ENCODE measurements around the gene RBM19. TPM values are rescaled to one million over a fixed set of nuclear protein-coding genes. Genes with fewer than 3 reads are reported as not detected.

The RBM19 gene
- total RNA-seq, 1 donor from 2014 or later: 13.5 TPM

GRCh38 chr12:113837528-113838296 lies 128.4 kb downstream of the RBM19 start:
- ATAC-seq (no peak), DNase-seq (ENCODE audit: low spot score) (no peak)

GRCh38 chr12:113837084-113837483 lies 129.0 kb downstream of the RBM19 start:
- DNase-seq (ENCODE audit: low spot score): no peak
- no peak for ATAC-seq

- DNase-seq (ENCODE audit: low spot score): no peak
- no peak for ATAC-seq
These were observed 130.2 kb downstream of the RBM19 start for GRCh38 chr12:113835896-113836295.

GRCh38 chr12:113835433-113835832 lies 130.7 kb downstream of the RBM19 start:
- DNase-seq (ENCODE audit: low spot score) (no peak), ATAC-seq (no peak)

DNA sequence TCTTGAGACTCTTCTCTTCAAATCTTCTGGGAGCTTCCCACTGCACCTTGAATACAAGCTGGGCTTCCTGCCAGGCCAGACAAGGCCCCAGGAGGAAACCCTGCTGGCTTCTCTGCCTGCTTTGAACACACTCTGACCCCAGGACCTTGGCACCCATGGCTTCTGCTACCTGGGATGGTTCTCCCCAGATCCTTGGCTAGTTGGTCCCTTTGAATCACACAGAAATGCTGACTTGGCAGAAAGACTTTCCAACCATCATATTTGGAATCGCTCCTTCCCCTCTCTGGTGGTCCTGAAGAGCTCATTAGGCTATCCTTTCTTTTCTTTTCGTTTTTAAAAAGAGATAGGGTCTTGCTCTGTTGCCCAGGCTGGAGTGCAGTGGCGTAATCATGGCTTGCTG lies 132.7 kb downstream of the RBM19 start:
- DNase-seq (ENCODE audit: low spot score) (no peak), ATAC-seq (no peak)

DNA sequence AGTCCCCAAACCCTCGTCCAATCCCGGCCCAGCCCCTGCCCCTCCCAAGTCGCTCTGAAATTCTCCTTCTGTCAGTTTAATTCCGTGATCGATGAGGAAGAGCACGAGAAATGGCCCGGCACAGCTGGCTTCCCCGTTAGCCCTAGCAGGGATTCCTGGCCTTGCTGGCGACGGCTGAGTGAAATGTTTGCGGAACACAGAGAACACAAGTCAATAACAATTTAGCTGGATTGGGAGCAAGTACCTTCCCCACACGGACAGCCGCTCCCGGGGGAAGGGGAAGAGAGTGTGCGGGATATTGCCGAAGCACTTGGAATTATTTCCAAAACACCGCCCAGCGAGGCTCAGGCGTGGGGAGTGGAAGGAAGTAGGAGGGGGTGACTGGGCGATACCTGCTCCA lies 134.6 kb downstream of the RBM19 start:
- ATAC-seq: no peak
- no peak for DNase-seq (ENCODE audit: low spot score)

DNA sequence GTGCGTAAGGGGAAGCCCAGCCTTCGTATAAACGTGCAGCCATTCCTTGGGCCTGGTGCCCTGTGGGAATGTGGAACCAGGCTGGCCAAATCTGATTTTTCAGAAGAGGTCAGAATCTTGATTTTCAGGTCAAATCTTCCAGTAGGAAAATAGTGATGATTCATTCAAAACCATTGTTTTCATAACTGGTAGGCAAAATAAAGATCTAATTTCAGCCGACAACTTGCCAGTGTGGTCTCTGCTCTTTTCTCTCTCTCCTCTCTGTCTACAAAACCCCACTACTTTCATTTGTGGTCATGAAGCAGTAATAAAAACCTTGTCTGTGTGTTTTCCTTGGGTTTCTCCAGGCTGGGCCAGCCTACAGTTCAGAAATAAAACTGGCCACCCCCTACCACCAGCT lies 135.1 kb downstream of the RBM19 start:
- ATAC-seq: no peak
- no peak for DNase-seq (ENCODE audit: low spot score)

DNA sequence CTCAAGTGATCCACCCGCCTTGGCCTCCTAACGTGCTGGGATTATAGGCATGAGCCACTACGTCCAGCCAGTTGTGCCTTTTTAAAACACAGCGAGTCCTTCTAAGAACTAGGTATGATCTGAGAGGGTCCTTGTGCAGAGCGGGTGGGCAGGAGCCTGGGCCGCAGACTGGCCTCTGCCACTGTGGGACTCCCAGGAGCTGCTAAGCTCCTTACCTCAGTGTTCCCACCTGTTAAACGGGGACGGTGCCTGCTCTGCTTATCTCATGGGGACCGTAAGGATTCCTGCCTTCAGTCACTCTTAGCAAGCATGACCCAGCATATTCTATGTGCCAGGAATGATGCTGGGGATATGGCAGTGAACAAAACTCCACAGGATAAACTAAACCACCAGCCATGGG lies 136.9 kb downstream of the RBM19 start:
- DNase-seq (ENCODE audit: low spot score): no peak
- ATAC-seq: no peak

GRCh38 chr12:113827539-113828114 lies 138.5 kb downstream of the RBM19 start:
- ATAC-seq (no peak), DNase-seq (ENCODE audit: low spot score) (no peak)

DNA sequence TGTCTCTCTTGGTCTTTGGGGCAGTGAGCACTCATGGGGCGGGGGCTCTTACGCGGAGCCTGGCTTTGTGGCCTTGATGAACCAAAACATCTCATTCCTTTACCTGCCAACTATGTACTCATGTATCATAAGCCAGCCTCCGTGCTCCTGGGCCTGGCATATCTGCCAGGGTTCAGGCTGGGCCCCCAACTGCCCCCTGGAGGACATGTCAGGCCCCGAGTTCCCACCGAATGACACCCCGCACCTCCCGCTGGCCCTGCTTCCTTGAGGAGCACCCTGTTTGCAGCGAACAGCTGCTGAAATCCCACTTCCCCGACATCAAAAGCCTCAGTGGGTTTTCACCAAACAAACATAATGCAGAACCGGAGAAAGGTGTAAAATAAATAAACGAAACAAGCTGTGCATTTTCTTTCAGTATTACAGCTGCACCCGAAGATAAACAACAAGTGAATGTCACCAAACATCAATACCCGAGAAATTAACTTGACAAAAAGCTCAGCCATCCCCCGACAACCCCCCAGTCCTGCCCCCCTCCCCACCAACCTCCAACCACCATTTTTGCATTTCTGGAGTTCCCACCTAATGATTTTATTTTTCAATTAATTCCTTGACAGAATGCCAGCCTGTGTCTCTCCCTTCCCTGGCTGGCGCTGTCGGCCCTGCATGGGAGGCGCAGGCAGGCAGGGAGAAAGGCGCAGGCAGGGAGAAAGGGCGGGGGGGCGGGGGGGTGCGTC lies 139.2 kb downstream of the RBM19 start:
- ATAC-seq (no peak), DNase-seq (ENCODE audit: low spot score) (no peak)

- no peak for DNase-seq (ENCODE audit: low spot score)
These were observed 140.4 kb downstream of the RBM19 start for GRCh38 chr12:113825705-113826104.

GRCh38 chr12:113823816-113824215 lies 142.3 kb downstream of the RBM19 start:
- ATAC-seq: no peak

More at GRCh38 chr12:113825705-113826104, 140.4 kb downstream of the RBM19 start:
- ATAC-seq: no peak

GRCh38 chr12:113823016-113823415 lies 143.1 kb downstream of the RBM19 start:
- DNase-seq (ENCODE audit: low spot score) (no peak), ATAC-seq (no peak)

More at GRCh38 chr12:113823816-113824215, 142.3 kb downstream of the RBM19 start:
- no peak for DNase-seq (ENCODE audit: low spot score)

GRCh38 chr12:113820842-113821241 lies 145.3 kb downstream of the RBM19 start:
- ATAC-seq (no peak), DNase-seq (ENCODE audit: low spot score) (no peak)

GRCh38 chr12:113820309-113820708 lies 145.8 kb downstream of the RBM19 start:
- no peak for DNase-seq (ENCODE audit: low spot score)
- ATAC-seq: no peak

GRCh38 chr12:113819495-113819894 lies 146.6 kb downstream of the RBM19 start:
- DNase-seq (ENCODE audit: low spot score) (no peak), ATAC-seq (no peak)

DNA sequence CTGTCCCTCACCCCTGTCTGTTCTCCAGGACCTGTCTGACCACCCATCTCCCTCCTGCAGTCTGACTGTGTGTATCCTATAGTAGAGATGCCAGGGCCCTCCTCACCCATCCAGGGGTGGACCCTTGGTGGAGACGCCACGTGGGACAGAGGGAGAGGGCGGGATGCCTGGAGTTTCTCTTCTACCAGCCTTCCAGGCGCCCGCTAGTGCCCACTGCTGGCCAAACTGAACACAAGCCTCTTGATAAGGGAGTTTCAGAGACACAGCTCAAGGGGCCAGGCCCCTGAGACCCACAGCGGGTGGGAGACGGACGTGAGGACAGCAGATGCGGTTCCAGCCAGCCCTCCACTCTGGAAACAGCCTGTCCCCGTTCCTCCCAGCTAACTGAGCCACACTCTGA lies 147.3 kb downstream of the RBM19 start:
- ATAC-seq: no peak

GRCh38 chr12:113818283-113818682 lies 147.8 kb downstream of the RBM19 start:
- DNase-seq (ENCODE audit: low spot score) (no peak), ATAC-seq (no peak)

More for the DNA sequence above, 147.3 kb downstream of the RBM19 start:
- DNase-seq (ENCODE audit: low spot score): no peak

DNA sequence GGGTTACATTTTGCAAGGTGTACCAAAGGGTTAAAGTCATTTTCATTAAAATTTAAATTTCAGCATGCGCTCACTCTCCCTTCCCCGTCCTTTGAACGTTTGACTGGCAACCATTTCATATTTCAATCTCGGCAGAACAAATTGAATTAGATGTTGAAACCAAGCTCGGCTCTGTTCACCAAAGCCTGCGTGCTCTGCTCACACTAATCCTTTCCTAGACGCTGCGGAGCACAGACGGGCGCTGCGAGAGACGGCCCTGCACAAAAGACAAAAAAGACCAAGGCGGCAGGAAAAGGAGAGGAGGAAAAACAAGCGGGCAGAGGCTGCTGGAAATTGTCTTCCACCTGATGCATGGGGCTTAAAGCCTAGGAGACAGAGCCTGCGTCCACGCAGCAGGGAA lies 149.3 kb downstream of the RBM19 start:
- no peak for DNase-seq (ENCODE audit: low spot score)
- ATAC-seq: no peak

- ATAC-seq (no peak), DNase-seq (ENCODE audit: low spot score) (no peak)
These were observed 151.1 kb downstream of the RBM19 start for GRCh38 chr12:113815031-113815430.

GRCh38 chr12:113813229-113813541 lies 152.9 kb downstream of the RBM19 start:
- no peak for DNase-seq (ENCODE audit: low spot score)
- no peak for ATAC-seq

All from left lobe of liver (tissue), 2 donors.